ENCODE results near the gene SZRD1. TPM values are rescaled to one million over a fixed set of nuclear protein-coding genes. Genes with fewer than 3 reads are reported as not detected.

SZRD1 gene
- total and polyA plus RNA-seq, 8 donors = 24.9 to 53.5 (median 36.5) TPM

DNA sequence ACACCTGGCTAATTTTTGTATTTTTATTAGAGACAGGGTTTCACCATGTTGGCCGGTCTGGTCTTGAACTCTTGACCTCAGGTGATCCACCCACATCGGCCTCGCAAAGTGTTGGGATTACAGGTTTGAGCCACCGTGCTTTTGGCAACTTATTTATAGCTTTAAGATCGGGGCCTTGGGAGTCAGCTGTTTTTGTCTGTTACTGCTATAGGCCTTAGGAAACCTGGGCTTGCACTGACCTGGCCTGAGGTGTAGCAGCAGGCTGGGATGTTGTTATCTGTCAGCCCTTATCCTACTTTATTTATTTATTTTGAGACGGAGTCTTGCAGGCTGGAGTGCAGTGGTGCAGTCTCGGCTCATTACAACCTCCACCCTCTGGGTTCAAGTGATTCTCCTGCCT, 11.4 kb downstream of the SZRD1 start:
- no peaks in the 10 kb centered on the region for H3K27me3 ChIP-seq
- H3K4me1 ChIP-seq = peaks cover 11 to 15% (median 12%) of the 10 kb centered on the region in 3 donors
- ATAC-seq (no peak), DNase-seq (no peak), FAIRE-seq (no peak)
- no peak overlapping the region for H3K4me3 ChIP-seq
- 56 to 61% methylated on average over 7 of the region's 7 CpGs for WGBS, 2 donors
- intact Hi-C loops (cut with DNase I) = no loop called here
- TF ChIP-seq, protein P1, sequence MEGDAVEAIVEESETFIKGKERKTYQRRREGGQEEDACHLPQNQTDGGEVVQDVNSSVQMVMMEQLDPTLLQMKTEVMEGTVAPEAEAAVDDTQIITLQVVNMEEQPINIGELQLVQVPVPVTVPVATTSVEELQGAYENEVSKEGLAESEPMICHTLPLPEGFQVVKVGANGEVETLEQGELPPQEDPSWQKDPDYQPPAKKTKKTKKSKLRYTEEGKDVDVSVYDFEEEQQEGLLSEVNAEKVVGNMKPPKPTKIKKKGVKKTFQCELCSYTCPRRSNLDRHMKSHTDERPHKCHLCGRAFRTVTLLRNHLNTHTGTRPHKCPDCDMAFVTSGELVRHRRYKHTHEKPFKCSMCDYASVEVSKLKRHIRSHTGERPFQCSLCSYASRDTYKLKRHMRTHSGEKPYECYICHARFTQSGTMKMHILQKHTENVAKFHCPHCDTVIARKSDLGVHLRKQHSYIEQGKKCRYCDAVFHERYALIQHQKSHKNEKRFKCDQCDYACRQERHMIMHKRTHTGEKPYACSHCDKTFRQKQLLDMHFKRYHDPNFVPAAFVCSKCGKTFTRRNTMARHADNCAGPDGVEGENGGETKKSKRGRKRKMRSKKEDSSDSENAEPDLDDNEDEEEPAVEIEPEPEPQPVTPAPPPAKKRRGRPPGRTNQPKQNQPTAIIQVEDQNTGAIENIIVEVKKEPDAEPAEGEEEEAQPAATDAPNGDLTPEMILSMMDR (IDR thresholded peaks at IDR 0.05) = no peak
- no peaks in the 10 kb centered on the region for H3K9me3 ChIP-seq
- H3K36me3 ChIP-seq = no peaks in the 10 kb centered on the region
- peak overlapping the region in 1 of 4 donors; percentile 69 for H3K27ac ChIP-seq

DNA sequence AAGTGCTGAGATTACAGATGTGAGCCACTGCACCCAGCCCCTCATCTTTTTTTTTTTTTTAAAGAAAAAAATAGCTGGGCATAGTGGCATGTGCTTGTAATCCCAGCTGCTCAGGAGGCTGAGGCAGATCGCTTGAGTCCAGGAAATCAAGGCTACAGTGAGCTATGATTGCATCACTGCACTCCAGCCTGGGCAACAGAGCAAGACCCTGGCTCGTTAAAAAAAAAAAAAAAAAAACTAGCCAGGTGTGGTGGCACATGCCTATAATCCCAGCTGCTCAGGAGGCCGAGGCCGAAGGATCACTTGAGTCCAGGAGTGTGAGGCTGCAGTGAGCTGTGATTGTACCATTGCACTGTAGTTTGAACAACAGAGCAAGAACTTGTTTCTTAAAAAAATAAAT, 13.8 kb downstream of the SZRD1 start:
- DNase-seq (no peak), ATAC-seq (no peak), FAIRE-seq (no peak)
- WGBS, 2 donors = 76 to 82% methylated on average over 4 of the region's 4 CpGs
- Histone ChIP-seq H3K27me3 (no peaks in the 10 kb centered on the region), H3K27ac (no peak overlapping the region), H3K9me3 (no peaks in the 10 kb centered on the region), H3K4me1 (peaks cover 6 to 10% (median 8%) of the 10 kb centered on the region in 3 donors), H3K36me3 (no peaks in the 10 kb centered on the region), H3K4me3 (no peak overlapping the region)
- TF ChIP-seq, protein P1 (IDR thresholded peaks at IDR 0.05) = no peak
- intact Hi-C loops (cut with DNase I) = no loop called here

- Histone ChIP-seq H3K27ac (no peak overlapping the region), H3K27me3 (no peaks in the 10 kb centered on the region)
- no peak for FAIRE-seq
Measured at GRCh38 chr1:16383888-16384287, 16.8 kb downstream of the SZRD1 start.

GRCh38 chr1:16385659-16386453, 18.8 kb downstream of the SZRD1 start:
- DNase-seq (peak in 1 of 6 donors; percentile 10), ATAC-seq (peak in 1 of 4 donors; percentile 7), FAIRE-seq (no peak)
- Histone ChIP-seq H3K4me1 (peaks cover 0 to 24% (median 13%) of the 10 kb centered on the region in 3 donors), H3K9me3 (no peaks in the 10 kb centered on the region), H3K27ac (peak overlapping the region in 1 of 4 donors; percentile 15), H3K36me3 (no peaks in the 10 kb centered on the region), H3K4me3 (no peak overlapping the region), H3K27me3 (no peaks in the 10 kb centered on the region)
- 94 to 95% methylated on average over 9 of the region's 9 CpGs for WGBS, 2 donors
- intact Hi-C loops (cut with DNase I) = no loop called here
- TF ChIP-seq, protein P1 (IDR thresholded peaks at IDR 0.05) = no peak

More at GRCh38 chr1:16383888-16384287, 16.8 kb downstream of the SZRD1 start:
- no peaks in the 10 kb centered on the region for H3K9me3 ChIP-seq
- intact Hi-C loops (cut with DNase I) = no loop called here
- ATAC-seq (no peak), DNase-seq (no peak)
- H3K36me3 ChIP-seq = no peaks in the 10 kb centered on the region
- H3K4me1 ChIP-seq = peaks cover 3 to 23% (median 13%) of the 10 kb centered on the region in 3 donors
- WGBS, 2 donors = 94% methylated on average over 5 of the region's 5 CpGs
- H3K4me3 ChIP-seq = no peak overlapping the region
- TF ChIP-seq, protein P1 (IDR thresholded peaks at IDR 0.05) = no peak
